GM20431 (cell line): Measurements from ENCODE around the gene CRACDL.

Experiments
- in situ Hi-C: fragments of 300-500 bp; cut with MseI, MboI; formaldehyde crosslinking; loops from one replicate; pipeline ENCODE4 v1.15.0; 2020; ENCODE audit warnings: low sequenced_read_pairs; ENCODE audit not compliant: unreplicated experiment

The CRACDL gene

DNA sequence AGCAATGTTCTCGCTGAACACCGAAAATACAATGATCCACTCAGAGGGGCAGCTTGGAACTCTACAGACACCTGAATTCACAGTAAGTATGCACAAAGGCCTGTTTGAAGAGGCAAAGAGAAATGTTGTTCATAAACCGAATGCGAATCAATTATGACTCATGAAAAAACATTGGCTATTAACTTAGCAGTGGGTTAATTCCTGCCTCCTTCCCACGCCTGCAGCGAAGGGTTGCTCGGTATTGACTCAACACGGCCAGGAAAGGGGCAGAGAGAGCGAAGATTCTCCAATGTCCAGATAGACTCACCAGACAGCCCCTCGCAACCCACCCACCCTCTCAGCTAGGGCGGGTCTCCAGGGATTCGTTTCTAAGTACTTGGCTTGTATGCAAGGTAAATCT, 9.4 kb downstream of the CRACDL start:
- in situ Hi-C loops: no loop called here

DNA sequence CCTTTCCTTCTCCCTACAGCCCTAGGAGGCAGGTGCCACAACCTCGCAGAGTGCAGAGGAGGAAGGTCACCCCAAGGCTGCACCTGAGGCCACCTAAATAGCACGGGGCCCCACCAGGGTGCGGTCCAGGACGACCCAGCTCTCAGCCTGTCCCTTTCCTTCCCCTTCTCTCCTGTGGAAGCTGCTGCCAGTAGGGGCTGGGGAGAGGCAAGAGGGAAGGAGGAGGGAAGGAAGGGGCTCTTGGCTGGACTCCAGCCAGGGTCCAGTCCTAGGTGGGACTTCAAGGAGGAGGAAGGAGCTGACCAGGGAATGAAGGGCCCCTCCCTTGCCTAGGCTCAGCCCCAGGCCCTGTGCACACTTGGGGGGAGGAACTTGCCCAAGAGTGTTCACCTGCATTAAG, 11.1 kb downstream of the CRACDL start:
- in situ Hi-C loops: no loop called here

DNA sequence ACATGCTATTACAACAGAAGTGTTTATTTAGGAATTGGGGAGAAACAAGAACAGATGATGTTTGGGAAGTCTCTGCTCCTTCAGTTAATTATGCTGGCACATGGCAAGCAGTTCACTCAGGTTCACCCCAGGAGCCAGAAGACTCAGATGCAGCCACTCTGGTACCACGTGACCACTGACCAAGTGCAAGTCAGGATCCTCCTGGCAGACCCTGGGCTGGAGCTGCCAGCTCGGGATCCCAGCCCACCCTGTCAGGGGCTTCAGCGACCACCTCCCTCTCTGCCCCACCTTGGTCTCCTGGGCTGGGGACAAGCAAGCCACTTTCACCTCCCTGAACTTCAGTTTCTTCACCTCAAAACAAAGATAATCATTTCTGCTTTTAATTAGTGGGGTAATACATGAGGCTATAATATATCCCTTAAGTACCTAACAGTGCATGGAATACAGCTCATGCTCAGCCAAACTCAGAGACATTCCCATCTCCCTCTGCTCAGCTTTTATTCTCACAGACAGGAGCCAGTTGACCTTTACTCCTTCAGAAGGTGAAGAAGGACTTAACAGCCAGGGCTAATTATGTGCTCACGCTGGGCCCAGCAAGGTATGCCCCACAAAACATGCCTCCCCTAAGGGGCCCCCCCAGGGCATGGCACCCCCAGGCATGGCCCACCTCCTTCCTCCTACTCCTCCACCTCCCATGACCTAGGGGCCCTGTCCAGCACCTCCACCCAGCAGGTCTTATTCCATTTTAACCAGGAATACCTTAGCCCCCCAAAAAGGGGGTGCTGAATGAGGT, 11.8 kb downstream of the CRACDL start:
- in situ Hi-C loops: no loop called here

DNA sequence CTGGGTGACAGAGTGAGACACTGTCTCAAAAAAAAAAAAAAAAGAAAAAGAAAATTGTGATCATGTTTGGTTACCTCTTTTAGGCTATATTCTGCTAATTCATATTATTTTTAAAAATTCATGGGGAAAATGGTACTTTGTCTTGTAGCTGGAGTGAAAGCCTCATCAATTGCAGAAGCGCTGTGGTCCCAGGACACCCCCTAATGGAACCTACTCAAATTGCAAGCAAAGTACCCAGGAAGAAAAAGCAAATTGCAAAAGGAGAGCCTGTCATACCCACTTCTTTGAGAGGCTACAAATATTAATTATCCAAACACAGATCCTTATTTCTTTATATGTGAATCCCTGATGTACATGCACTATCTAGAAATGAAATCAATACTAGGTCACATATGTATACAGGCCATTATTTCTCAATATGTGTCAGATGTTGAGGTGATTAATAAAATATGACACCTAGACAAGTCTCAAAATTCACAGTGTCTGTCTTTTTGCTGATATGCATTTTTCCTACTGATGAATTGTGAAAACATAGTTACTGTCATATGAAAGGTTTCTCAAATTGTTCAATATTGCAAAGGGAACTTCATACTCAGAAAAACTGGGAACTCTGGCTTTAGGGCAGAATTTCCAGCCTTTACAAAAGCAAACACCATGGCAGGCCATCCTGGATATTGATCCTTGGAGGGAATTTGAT, 12.6 kb downstream of the CRACDL start:
- in situ Hi-C loops: no loop called here

DNA sequence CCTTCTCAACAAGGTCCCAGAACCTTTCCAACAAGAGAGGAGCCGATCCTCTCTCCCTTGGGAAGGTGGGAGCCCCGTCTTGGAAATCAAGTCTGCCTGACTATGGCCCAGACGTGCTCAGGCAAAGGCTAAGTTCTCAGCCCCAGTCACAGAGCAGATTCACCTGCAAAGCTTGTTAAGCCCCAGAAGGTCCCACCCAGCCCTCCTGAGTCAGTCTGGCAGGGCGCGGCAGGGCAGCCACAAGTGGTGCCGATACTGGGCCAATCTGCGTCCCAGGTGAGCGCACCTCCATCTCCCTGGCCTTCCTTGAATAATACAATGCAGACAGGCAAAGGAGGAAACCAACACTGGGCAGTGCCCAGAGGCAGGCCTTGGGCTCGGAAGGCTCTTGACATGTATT, 15.0 kb downstream of the CRACDL start:
- in situ Hi-C loops: no loop called here

DNA sequence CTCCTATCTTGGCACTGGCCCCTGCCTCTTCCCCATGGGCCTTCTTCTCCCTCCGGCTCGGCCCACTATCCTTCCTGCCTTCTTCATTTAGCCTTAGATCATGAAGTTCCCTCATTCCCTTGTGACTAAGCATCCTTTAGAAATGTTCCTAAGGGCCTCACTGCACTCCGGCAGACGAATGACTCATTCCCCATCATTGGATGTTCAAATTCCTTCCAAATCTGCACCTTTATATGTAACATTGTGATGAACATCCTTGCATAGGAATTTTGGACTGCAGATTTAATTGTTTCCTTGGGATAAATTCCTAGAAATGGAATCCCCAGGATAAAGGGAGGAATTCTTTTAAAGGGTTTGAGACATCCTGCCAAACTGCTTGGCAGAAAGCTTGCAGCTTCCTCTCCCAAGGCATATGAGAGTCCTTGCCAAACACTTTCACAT, 19.0 kb downstream of the CRACDL start:
- in situ Hi-C loops: no loop called here

DNA sequence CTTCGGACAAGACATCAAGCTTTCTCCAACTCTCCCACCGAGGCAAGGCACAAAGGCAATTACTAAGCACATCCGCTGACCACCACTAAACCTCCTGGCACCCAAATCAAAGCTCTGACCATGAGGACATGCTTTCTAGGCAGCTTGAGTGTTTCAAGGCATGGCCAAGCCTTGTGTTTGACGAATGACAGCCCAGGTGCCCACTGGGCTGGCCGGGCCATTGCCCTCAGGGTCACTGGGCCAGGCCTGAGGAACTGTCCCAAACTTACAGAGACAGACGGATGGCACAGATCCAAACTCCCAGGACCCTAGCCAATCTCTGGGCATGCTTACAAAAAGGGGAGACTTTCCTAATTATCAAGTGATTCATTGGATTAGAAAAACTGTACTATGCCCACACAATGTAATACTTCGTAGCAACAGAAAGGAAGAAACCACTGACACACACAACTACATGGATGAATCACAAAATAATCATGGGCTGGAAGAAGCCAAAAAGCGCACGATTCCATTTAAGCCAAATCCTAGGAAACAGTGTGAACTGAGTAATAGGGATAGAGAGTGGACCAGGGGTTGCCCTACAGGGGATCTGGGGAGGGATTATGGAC, 20.2 kb downstream of the CRACDL start:
- in situ Hi-C loops: no loop called here

DNA sequence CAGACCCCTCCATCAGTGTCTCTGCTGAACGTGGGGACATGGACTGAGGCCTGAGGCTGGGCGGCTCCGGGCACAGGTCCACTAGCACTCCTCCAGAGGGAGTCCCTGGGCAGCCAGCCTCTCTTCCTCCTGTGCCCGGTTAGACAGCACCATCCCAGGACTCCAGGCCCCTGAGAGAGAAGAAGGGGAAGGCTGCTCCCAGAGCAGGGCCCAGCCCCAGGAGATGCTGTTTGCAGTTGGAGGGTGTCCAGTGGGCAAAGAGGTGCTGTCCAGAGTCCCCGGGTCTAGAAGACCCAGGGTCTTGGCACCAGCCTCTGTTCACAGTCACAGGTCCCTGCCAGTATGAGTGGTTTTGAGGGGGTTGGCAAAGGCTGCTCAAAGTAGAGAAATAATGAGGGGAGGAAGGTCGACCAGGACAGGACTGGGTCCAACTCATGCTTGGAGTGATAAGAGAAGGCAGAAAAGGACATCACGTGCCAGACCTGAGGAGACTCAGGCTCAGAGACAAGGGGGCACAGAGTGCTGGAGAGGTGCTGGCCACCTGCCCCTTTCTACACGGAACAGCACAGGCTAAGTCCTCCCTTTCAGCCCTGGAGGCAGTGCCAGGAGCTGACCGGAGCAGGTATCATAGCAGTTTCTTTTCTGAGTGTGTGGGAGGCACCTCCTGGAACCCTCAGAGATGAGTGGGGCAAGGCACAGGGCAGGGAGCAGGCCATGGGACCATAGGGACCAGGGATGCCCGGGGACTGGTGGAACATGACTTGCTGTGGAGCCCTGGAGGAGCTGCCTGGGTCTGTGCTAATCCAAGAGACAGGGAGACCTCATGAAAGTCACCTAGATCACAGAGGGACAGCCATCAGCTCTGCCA, 21.1 kb downstream of the CRACDL start:
- in situ Hi-C loops: no loop called here

DNA sequence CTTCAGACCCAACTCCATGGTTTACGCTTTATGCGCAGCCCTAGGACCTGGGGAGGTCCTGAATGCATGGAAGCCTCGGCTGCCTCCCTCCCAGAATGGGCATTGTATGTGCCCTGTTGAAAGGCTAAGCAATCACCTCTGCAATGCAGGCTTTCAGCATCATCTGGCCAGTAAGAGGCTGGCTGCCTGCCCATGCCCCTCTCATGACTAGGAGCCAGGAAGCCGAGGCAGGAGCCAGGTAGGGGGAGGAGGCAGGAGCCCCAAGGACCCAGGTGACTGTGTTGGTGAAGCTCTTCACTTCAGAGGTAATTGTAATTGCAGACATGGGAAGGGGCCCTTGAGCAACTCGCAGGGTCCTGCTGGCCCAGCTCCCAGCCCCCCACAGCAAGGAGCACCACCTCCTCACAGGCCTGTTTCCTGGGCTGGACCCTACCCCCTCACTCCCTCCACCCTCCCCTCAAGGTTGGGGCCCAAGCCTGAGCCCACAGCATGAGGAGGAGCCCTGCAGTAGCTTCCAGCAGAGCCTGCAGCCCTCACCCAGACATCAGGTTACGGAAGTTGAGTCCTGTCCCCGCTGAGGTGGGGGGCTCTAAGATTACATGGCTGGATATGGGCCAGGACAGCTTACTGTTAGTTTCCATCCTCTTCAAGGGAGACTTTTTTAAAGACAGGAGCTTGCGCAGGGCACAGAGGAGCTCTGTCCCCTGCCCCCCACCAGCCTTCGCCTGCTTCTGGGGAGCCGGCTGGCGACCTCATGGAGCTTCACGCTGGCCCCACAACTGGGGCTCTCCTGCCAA, 21.9 kb downstream of the CRACDL start:
- in situ Hi-C loops: no loop called here

DNA sequence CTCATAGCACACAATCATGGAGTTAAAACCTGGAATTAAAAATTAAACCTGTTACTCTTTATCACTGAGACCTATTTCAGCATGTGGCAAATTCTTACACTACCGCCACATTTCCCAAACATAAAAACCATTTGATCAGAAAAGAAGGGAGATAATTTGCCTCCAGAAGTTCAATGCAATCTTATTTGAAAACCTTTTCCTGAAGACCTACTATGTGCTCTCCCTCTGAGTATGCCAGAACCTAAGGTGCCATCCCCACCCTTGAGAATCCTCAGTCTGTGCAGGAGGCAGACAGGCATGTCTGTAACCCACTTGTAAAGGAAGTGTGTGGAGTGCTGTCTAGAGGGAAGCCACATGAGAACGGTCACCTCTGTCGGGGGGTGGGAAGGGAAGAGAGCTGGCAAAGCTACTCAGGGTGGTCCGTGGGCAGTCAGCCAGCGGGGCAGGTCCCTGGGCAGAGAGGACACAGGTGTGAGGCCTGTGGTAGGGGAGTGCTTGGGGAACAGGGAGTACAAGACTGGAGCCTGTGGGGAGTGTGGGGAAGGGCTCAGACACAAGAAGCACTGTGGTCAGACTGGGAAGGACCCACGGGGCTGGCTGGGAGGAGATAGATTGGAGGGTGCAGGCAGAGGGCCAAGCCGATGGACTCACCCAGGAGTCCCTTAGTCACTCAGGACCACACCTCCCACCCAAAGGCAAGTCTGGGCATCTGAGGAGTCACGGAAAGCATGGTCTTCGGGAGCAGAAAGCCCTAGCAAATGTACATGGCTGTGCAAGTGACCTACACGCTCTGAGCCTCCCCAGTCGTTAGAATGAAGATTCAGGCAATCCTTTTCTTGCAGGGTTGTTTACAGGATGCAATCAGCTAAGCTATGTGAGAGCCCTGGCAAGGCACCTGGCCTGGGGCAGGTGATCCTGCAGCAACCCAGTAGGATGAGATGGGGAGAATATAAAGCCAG, 22.8 kb downstream of the CRACDL start:
- in situ Hi-C loops: no loop called here

DNA sequence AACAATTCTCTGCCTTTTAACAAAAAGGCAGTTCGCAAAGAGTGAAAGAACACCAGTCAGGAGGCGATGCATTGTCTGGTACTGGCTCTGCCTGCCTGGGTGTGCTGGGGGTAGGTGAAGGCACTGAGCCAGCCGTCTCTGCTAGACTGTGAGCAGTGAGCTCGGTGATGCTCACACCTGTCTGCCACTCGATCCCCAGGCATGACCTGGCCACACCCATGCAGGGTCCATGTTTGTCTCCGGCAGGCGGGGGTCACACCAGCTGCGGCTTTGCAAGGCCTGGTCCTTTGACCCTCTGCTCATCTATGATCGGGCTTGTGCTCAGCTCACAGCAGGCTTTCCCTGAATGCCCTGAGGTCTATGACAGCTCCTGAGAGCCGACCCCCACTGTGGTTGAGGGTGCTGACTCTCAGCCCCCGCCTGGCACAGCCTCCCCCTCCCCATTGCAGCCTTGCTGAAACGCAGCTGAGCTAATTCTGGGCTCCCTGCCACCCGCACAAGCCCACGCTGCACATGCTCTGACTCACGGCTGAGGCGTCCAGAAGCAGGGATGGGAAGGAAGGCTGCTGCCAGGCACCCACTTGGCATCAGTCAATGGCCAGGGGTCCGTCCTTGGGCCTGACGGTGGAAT, 23.7 kb downstream of the CRACDL start:
- in situ Hi-C loops: no loop called here

DNA sequence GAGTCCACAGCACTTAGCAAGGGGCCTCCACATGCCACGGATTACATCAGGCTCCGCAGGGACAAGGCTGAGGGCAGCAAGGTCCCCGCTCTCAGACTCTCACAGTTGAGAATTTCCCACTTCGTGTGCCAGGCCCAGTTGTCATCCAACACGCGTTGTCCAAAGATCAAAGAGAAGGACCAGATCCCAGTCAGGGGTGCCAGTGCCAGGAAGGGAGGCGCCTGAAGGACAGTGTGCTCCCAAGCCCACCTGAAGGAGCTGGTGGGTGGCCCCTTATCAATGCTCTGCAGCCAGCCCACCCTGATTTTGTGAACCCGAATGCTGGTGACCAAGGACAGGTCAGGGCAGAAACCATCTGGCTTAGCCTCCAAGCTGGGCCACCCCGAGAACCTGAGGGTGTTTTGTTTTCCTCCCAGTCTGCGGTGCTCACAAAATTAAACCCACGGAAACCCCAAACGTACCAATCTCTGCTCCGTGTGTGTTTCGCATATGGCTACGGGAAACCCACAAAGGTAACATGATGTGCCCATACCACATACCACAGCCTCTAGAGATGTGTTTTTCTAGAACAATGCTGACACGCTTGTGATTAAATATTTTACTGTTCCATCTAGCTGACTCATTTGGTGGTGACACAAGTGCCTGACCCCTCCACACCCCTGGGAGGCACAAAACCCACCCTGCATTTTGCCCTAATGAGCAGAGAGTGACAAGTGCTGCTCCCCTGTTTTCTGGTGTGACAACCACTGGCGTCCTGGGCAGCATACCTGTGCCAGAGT, 24.5 kb downstream of the CRACDL start:
- in situ Hi-C loops: no loop called here

DNA sequence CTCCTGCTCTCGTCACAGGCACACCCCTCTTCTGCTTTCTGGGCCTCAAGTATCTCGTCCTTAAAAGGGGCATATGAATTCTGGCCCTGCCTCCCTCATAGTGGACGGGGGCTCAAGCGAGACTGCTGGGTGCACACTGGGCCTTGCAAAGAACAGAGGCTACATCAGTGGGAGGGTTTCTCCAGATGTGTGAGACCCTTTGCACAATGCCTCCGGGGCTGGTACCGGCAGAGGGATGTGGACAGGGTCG, 25.0 kb downstream of the CRACDL start:
- in situ Hi-C loops: no loop called here

DNA sequence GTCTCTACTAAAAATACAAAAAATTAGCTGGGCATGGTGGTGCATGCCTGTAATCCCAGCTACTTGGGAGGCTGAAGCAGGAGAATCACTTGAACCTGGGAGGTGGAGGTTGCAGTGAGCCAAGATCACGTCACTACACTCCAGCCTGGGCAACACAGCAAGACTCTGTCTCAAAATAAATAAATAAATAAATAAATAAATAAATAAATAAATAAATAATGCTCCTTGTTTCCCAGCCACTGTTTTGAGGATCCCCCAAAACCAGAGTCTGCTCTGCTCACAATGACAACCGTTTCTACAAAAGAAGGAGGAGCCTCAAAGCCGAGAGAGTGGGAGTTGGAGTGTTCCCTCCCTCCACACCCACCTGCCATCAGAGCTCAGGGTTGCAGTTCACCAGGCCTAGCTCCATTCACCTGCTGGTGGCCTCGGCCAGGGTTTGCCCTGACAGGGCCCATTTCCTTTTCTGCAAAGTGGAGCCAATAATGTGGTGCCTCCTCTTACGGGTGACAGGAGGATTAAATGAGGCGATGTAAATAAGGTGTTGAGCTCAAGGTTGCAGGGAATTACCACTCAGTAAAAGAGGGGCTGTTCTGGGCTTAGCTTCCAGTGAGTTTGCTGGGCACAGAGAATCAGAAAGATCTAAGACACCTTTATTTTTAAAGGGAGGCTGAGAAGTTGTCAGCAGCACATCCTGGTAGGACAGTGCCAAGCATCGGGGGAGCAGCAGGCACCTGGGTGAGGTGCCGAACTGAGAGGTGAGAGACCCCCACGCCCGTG, 25.5 kb downstream of the CRACDL start:
- in situ Hi-C loops: no loop called here

DNA sequence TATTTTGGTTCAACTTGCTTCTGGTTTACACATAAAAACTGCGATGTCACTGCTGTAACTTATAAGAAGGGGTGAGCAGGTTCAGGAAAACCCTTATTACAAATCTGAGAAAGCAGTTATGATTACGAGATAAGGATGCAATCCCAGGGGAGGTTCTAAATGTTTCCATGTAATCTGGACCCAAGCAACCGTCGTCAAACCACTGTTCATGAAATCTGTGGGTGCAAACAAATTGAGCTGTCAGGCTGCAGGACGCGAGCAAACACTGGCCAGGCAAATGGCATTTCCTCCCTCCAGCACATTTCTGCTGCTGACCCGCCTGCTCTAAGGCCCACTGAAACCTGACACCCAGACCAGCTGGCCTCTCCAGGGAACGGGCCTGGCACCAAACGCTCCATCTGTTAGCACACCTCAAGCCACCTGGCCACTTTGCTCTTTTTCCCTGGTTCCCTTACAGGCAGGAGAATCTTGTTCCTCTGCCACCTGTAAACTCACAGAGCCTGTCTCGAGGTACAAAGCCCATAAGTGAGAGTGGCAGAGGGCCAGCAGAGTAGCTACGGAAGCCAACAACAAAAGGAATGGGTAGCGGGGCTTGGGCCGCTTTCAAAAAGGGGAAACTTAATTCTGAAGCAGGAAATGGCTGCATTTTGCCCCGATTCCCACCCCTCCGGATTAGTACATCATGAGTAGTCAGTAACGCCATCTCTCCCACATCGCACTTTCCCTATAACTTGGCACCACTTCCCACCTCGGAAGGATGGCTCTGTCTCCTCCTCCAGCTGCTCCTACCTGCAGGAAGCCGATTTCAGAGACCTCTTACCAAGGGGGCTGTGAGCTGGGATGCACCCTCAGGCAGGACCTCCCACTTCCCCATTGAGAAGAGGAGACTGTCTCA, 26.5 kb downstream of the CRACDL start:
- in situ Hi-C loops: no loop called here

DNA sequence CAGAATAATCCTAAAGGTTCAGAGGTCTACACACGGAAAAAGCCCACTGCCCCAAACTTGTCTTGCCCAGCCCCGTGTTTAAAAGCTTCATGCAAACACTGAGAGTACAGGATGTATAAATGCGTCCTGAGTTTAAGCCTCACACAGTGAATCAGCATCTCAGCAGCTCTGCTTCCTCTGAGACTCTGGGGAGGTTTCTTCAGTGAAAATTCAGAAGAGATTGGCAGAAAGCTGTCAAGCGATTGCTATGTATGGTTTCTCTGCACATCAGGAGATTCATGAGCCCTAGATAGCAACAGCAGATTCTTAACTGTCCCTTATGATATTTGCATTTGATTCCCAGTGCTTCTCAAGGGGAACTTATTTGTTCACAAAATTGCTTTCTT, 27.1 kb downstream of the CRACDL start:
- in situ Hi-C loops: no loop called here
